Common myeloid progenitor, CD34-positive (primary cell): ENCODE data around the gene KLHL6.
A peak's percentile ranks its signal among the peaks of the same experiment; 100 is the strongest.

ENCODE experiments used
- CTCF ChIA-PET: fragments of 350-600 bp; sonication (Branson Sonifier 250); formaldehyde crosslinking; loops from one replicate; lab custom pipeline; 2021; ENCODE audit warnings: antibody characterized with exemption; lab: Charles Lee
- POLR2A ChIA-PET: fragments of 350-600 bp; sonication (Branson Sonifier 250); formaldehyde crosslinking; loops from one replicate; lab custom pipeline; 2021; ENCODE audit warnings: antibody characterized with exemption; lab: Charles Lee
- DNase-seq, 3 donors: peaks; one replicate each; pipeline versions ENCODE4 v3.0.0 to v3.0.0-alpha.2; 2013
- H3K27ac ChIP-seq, 2 experiments: 1 replicate in 1 of 2; 2 replicates in 1 of 2; pipeline ENCODE4 v1.7.0; 2013; ENCODE audit warnings: inconsistent platforms in 2 of 2, low read length in 2 of 2, mild to moderate bottlenecking in 2 of 2, low read depth in 1 of 2, moderate library complexity in 1 of 2; ENCODE audit not compliant: severe bottlenecking in 2 of 2, insufficient read depth in 1 of 2, poor library complexity in 1 of 2
- H3K27me3 ChIP-seq, 5 experiments: replicated peaks in 2 of 5; 1 replicate in 3 of 5; 2 replicates in 2 of 5; pipeline versions ENCODE4 v1.6.1 to v1.7.0; 2013; ENCODE audit warnings: low read length in 4 of 5, mild to moderate bottlenecking in 2 of 5, moderate library complexity in 2 of 5, inconsistent platforms in 1 of 5; ENCODE audit not compliant: insufficient read depth in 5 of 5, control insufficient read depth in 4 of 5
- H3K36me3 ChIP-seq, 4 experiments: 1 replicate in 2 of 4; 2 replicates in 2 of 4; pipeline versions ENCODE4 v1.6.1 to v1.7.0; 2013; ENCODE audit warnings: low read length in 3 of 4, control low read depth in 1 of 4, mild to moderate bottlenecking in 1 of 4; ENCODE audit not compliant: control insufficient read depth in 4 of 4, insufficient read depth in 4 of 4
- H3K4me1 ChIP-seq, 4 experiments: 1 replicate in 3 of 4; 2 replicates in 1 of 4; pipeline versions ENCODE4 v1.6.1 to v1.7.1; 2013; ENCODE audit warnings: low read length in 3 of 4, mild to moderate bottlenecking in 3 of 4, control low read depth in 1 of 4, inconsistent platforms in 1 of 4, moderate library complexity in 1 of 4; ENCODE audit not compliant: control insufficient read depth in 4 of 4, insufficient read depth in 4 of 4; ENCODE audit errors: control extremely low read depth in 1 of 4
- H3K4me3 ChIP-seq, 7 experiments: 1 replicate in 4 of 7; 2 replicates in 3 of 7; pipeline versions ENCODE4 v1.5.1 to v1.7.0; 2013; ENCODE audit warnings: mild to moderate bottlenecking in 7 of 7, low read length in 6 of 7, moderate library complexity in 6 of 7, inconsistent platforms in 2 of 7, low read depth in 2 of 7, control low read depth in 1 of 7; ENCODE audit not compliant: insufficient read depth in 4 of 7, control insufficient read depth in 1 of 7; ENCODE audit errors: extremely low read depth in 1 of 7
- H3K9me3 ChIP-seq, 5 experiments: 1 replicate in 4 of 5; 2 replicates in 1 of 5; pipeline versions ENCODE4 v1.6.1 to v1.7.1; 2013; ENCODE audit warnings: low read length in 4 of 5, mild to moderate bottlenecking in 2 of 5, inconsistent platforms in 1 of 5, low read depth in 1 of 5, moderate library complexity in 1 of 5; ENCODE audit not compliant: control insufficient read depth in 4 of 5, insufficient read depth in 2 of 5; ENCODE audit errors: control extremely low read depth in 1 of 5
- WGBS: methylation state at CpG from one replicate; pipeline ENCODE4 v1.1.5; 2013; ENCODE audit not compliant: insufficient coverage; 5-methylcytosine and 5-hydroxymethylcytosine counted together

The KLHL6 gene

GRCh38 chr3:183448369-183449128, 107.0 kb downstream of the KLHL6 start:
- CTCF ChIA-PET: no interaction called here
- no CpG with 5 or more reads among the region's 3 CpGs for WGBS

GRCh38 chr3:183447206-183448001, 108.1 kb downstream of the KLHL6 start:
- peaks cover 0 to 10% (median 7%) of the 10 kb centered on the region in 5 experiments for H3K9me3 ChIP-seq
- peak overlapping the region; percentile 71 to 96 (median 89) for H3K4me3 ChIP-seq
- CTCF ChIA-PET: interaction anchor here (0.6 kb wide), 1 partner anchor 31 kb away, joined by 3 read pairs; no protein-coding TSS in a partner anchor
- peaks cover 0 to 4% (median 2%) of the 10 kb centered on the region in 4 experiments for H3K36me3 ChIP-seq
- no peaks in the 10 kb centered on the region for H3K27me3 ChIP-seq
- peak overlapping the region; percentile 61 to 85 for H3K27ac ChIP-seq
- WGBS: under 1% methylated on average over 44 of the region's 54 CpGs
- POLR2A ChIA-PET: no interaction called here
- DNase-seq: peak; percentile 91 to 95 (median 95)
- peaks cover 6 to 26% (median 14%) of the 10 kb centered on the region in 4 experiments for H3K4me1 ChIP-seq

More at GRCh38 chr3:183448369-183449128, 107.0 kb downstream of the KLHL6 start:
- Histone ChIP-seq H3K36me3 (peaks cover 2 to 8% (median 7%) of the 10 kb centered on the region in 4 experiments), H3K4me1 (peaks cover 6 to 26% (median 14%) of the 10 kb centered on the region in 4 experiments), H3K27me3 (no peaks in the 10 kb centered on the region), H3K9me3 (peaks cover 0 to 5% (median 5%) of the 10 kb centered on the region in 5 experiments), H3K4me3 (peak overlapping the region in 6 of 7 experiments; percentile 85 to 96 (median 90)), H3K27ac (peak overlapping the region in 1 of 2 experiments; percentile 85)
- POLR2A ChIA-PET: no interaction called here
- no peak for DNase-seq

GRCh38 chr3:183446838-183447205, 108.7 kb downstream of the KLHL6 start:
- POLR2A ChIA-PET: no interaction called here
- CTCF ChIA-PET: interaction anchor here (0.6 kb wide), 1 partner anchor 32 kb away, joined by 3 read pairs; no protein-coding TSS in a partner anchor
- DNase-seq: no peak
- peaks cover 6 to 26% (median 14%) of the 10 kb centered on the region in 4 experiments for H3K4me1 ChIP-seq
- peaks cover 0 to 10% (median 7%) of the 10 kb centered on the region in 5 experiments for H3K9me3 ChIP-seq
- peak overlapping the region in 1 of 2 experiments; percentile 85 for H3K27ac ChIP-seq
- peak overlapping the region; percentile 71 to 96 (median 89) for H3K4me3 ChIP-seq
- H3K27me3 ChIP-seq: no peaks in the 10 kb centered on the region
- WGBS: no CpG with 5 or more reads among the region's 2 CpGs
- no peaks in the 10 kb centered on the region for H3K36me3 ChIP-seq

GRCh38 chr3:183444748-183445147, 110.8 kb downstream of the KLHL6 start:
- Histone ChIP-seq H3K4me3 (no peak overlapping the region), H3K27me3 (no peaks in the 10 kb centered on the region), H3K36me3 (no peaks in the 10 kb centered on the region), H3K9me3 (peaks cover 0 to 12% (median 7%) of the 10 kb centered on the region in 5 experiments), H3K27ac (no peak overlapping the region), H3K4me1 (peaks cover 6 to 24% (median 11%) of the 10 kb centered on the region in 4 experiments)
- no peak for DNase-seq
- POLR2A ChIA-PET: no interaction called here
- CTCF ChIA-PET: no interaction called here
- no CpG with 5 or more reads among the region's 1 CpG for WGBS

GRCh38 chr3:183443395-183444385, 111.8 kb downstream of the KLHL6 start:
- Histone ChIP-seq H3K27ac (no peak overlapping the region), H3K4me3 (no peak overlapping the region), H3K27me3 (no peaks in the 10 kb centered on the region), H3K9me3 (peaks cover 0 to 14% (median 7%) of the 10 kb centered on the region in 5 experiments), H3K36me3 (no peaks in the 10 kb centered on the region), H3K4me1 (peaks cover 4 to 14% (median 6%) of the 10 kb centered on the region in 4 experiments)
- POLR2A ChIA-PET: no interaction called here
- no peak for DNase-seq
- WGBS: 92% methylated on average over 5 of the region's 10 CpGs
- CTCF ChIA-PET: no interaction called here

- Histone ChIP-seq H3K4me1 (peaks cover 0 to 7% (median 3%) of the 10 kb centered on the region in 4 experiments), H3K36me3 (no peaks in the 10 kb centered on the region), H3K9me3 (peaks cover 0 to 14% (median 7%) of the 10 kb centered on the region in 5 experiments), H3K27me3 (no peaks in the 10 kb centered on the region), H3K27ac (no peak overlapping the region), H3K4me3 (no peak overlapping the region)
- DNase-seq: peak in 1 of 3 donors; percentile 20
- ChIA-PET CTCF (no interaction called here), POLR2A (no interaction called here)
- WGBS: no CpG with 5 or more reads among the region's 1 CpG
Measured at GRCh38 chr3:183442994-183443393, 112.5 kb downstream of the KLHL6 start.
